Measurements from ENCODE around the gene POLDIP2.

GRCh38 chr17:28388106-28388505, 30.8 kb upstream of the POLDIP2 start:
- no peak for TF ChIP-seq CTCF (IDR thresholded peaks at IDR 0.05)
- TF ChIP-seq POLR2A (IDR thresholded peaks at IDR 0.05): no peak
